ENCODE results near the gene GABARAP. TPM values are rescaled to one million over a fixed set of nuclear protein-coding genes. Genes with fewer than 3 reads are reported as not detected.

GABARAP gene
- total and polyA plus RNA-seq, 2 of the 13 experiments (the other 11 are each of a cell fraction or from before 2014, with no cell fraction given): 161 to 310 TPM

DNA sequence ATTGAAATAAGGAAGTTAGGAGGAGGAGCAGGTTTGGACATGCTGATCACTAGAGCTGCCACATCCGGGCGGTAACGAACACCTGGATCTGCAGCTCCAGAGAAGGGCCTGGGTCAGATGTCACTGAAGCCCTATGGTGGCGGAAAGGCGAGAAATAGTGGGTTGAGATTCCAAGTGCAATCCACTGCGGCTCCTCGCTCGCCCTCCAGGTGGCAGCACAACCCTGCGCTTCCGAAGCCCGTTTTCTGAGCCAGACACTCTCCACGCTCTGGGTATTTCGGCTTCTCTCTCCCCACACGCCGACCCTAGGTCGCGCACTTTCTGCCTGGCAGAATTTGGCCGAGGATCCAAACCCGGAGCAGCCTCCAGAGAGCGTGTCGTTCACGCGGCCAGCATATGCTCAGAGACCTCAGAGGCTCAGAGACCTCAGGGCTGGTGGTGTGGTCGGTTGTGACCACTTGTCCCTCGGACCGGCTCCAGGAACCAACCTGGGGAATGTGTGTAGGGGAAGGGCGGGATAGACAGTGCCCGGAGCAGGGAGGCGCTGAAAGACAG lies 38.3 kb upstream of the GABARAP start (continued):
- TF ChIP-seq POGK (CRISPR knock-in tag; conservative IDR thresholded peaks at IDR 0.05) (peak; percentile 80; the same call in 1 of the 2 replicates), SALL1 (CRISPR knock-in tag; IDR thresholded peaks at IDR 0.05) (peak; percentile 75), SNAPC4 (CRISPR knock-in tag; IDR thresholded peaks at IDR 0.05) (peak; percentile 51; the same call in 1 of the 2 replicates), CHD4 (IDR thresholded peaks at IDR 0.05; ENCODE audit: borderline replicate concordance, low read length) (no peak), LCORL (IDR thresholded peaks at IDR 0.05) (no peak), LCORL (CRISPR knock-in tag; IDR thresholded peaks at IDR 0.05) (peak; percentile 79; the same call in 1 of the 2 replicates), HOXA7 (CRISPR knock-in tag; IDR thresholded peaks at IDR 0.05) (no peak), ZBTB3 (CRISPR knock-in tag; IDR thresholded peaks at IDR 0.05; ENCODE audit: borderline replicate concordance, low read depth) (0 out of 2 replicates have a peak, but pooled peaks have one; percentile 69), HIVEP1 (CRISPR knock-in tag; IDR thresholded peaks at IDR 0.05) (no peak; the same call in 1 of the 2 replicates), KAT8 (CRISPR knock-in tag; IDR thresholded peaks at IDR 0.05) (peak; percentile 52; the same call in 1 of the 2 replicates), MEIS1 (CRISPR knock-in tag; IDR thresholded peaks at IDR 0.05; ENCODE audit: borderline replicate concordance) (0 out of 2 replicates have a peak, but pooled peaks have one; percentile 27), ZSCAN29 (CRISPR knock-in tag; conservative IDR thresholded peaks at IDR 0.05) (peak; percentile 91), ZNF652 (CRISPR knock-in tag; IDR thresholded peaks at IDR 0.05; ENCODE audit: borderline replicate concordance, low read depth) (no peak), NCOA5 (CRISPR knock-in tag; IDR thresholded peaks at IDR 0.05) (no peak), FOXM1 (CRISPR knock-in tag; IDR thresholded peaks at IDR 0.05) (no peak), BCL3 (CRISPR knock-in tag; IDR thresholded peaks at IDR 0.05) (peak; percentile 93), PHF20 (CRISPR knock-in tag; IDR thresholded peaks at IDR 0.05) (no peak), NCOR1 (IDR thresholded peaks at IDR 0.05; ENCODE audit: borderline replicate concordance, low read length) (no peak)
- TF ChIP-seq, protein P1, sequence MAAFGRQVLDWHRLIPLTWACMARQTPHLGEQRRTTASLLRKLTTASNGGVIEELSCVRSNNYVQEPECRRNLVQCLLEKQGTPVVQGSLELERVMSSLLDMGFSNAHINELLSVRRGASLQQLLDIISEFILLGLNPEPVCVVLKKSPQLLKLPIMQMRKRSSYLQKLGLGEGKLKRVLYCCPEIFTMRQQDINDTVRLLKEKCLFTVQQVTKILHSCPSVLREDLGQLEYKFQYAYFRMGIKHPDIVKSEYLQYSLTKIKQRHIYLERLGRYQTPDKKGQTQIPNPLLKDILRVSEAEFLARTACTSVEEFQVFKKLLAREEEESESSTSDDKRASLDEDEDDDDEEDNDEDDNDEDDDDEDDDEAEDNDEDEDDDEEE (CRISPR knock-in tag; IDR thresholded peaks at IDR 0.05): 0 out of 2 replicates have a peak, but pooled peaks have one; percentile 30
